ENCODE results near the gene PPRC1. TPM values are rescaled to one million over a fixed set of nuclear protein-coding genes. Genes with fewer than 3 reads are reported as not detected.

The PPRC1 gene
- total RNA-seq, 1 experiment from 2014 or later: 17.0 TPM

GRCh38 chr10:102146971-102147428 is 14.2 kb downstream of the PPRC1 start:
- no peak for DNase-seq (ENCODE audit: low read depth)

- DNase-seq (ENCODE audit: low read depth): no peak
These were observed 14.7 kb downstream of the PPRC1 start for GRCh38 chr10:102147561-102147960.

GRCh38 chr10:102148275-102148674 is 15.4 kb downstream of the PPRC1 start:
- DNase-seq (ENCODE audit: low read depth): no peak

DNA sequence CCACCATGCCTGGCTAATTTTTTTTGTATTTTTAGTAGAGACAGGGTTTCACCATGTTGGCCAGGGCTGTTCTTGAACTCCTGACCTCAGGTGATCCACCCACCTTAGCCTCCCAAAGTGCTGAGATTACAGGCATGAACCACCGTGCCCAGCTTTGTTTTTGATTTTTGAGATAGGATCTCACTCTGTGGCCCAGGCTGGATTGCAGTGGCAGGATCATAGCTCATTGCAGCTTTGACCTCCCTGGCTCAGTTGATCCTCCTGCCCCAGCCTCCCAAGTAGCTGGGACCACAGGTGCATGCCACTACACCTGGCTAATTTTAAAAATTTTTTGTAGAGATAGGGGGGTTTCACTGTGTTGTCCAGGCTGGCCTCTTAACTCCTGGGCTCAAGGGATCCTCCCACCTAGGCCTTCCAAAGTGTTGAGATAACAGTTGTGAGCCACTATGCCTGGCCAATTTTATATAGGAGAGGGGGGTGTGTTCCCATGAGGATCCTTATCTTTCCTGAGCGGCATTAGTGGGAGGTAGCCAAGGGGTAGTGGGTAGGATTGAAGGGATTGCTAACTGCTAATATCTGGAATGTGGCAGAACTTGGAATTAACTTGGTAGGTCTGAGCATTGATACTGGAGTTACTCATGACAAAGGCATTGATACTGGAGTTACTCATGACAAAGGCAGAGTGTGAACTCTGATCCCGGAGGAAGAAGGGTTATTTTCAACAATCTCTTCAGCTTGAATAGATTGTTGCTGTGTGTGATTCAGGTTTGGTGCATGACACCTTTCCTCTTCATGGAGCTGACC is 18.3 kb downstream of the PPRC1 start:
- DNase-seq (ENCODE audit: low read depth): peak; percentile 53

DNA sequence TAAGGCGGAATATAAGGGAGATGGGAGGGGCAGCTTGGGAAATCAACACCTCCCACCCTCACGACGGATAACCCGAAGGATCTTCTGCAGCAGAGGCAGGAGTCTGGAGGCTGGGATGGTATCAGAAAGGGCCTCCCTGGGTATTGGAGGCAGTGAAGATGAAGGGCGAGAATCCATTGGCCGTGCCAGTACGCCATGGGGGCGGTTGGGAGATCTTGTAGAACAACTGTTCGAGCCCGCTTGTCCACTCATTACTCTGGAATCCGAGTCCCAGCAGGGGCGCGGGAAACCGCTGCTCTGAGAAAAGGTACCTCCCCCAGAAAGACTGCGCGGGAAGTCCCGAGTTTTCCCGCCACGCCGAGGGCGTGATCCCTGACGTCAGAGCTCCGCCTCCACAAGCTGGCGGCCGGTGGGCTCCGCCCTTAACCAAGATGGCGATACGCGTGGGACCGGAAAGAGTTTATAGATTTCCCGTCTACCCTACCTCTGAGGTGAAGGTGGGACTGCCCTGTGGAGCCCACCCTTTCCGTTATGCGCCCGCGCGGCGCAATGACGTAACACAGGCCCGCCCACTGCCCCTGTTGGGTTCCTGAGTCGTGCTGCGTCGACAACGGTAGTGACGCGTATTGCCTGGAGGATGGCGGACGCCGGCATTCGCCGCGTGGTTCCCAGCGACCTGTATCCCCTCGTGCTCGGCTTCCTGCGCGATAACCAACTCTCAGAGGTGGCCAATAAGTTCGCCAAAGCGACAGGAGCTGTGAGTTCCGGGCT is 19.1 kb downstream of the PPRC1 start, which contains the start of gene NOLC1:
Gene NOLC1, plus strand, starts transcription at position 616 of the 771 bp plus-strand sequence. Its CDS starts 22 bp downstream, at position 638.
- DNase-seq (ENCODE audit: low read depth): peak; percentile 98

- peak; percentile 31 for DNase-seq (ENCODE audit: low read depth)
These were observed 19.7 kb downstream of the PPRC1 start for GRCh38 chr10:102152545-102152890.

- no peak for DNase-seq (ENCODE audit: low read depth)
These were observed 20.3 kb downstream of the PPRC1 start for GRCh38 chr10:102153093-102153620.

- DNase-seq (ENCODE audit: low read depth): no peak
These were observed 21.8 kb downstream of the PPRC1 start for GRCh38 chr10:102154466-102155116.

DNA sequence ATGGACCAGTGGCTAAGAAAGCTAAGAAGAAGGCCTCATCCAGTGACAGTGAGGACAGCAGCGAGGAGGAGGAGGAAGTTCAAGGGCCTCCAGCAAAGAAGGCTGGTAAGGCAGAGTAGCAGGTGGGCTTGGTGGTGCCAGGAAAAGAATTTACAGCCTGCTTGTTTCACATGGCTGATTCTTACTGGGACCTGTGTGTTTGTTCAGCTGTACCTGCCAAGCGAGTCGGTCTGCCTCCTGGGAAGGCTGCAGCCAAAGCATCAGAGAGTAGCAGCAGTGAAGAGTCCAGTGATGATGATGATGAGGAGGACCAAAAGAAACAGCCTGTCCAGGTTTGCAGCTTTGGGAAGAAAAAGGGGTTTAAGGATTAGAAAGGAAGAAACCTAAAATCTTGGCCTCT is 24.4 kb downstream of the PPRC1 start:
- DNase-seq (ENCODE audit: low read depth): no peak

DNA sequence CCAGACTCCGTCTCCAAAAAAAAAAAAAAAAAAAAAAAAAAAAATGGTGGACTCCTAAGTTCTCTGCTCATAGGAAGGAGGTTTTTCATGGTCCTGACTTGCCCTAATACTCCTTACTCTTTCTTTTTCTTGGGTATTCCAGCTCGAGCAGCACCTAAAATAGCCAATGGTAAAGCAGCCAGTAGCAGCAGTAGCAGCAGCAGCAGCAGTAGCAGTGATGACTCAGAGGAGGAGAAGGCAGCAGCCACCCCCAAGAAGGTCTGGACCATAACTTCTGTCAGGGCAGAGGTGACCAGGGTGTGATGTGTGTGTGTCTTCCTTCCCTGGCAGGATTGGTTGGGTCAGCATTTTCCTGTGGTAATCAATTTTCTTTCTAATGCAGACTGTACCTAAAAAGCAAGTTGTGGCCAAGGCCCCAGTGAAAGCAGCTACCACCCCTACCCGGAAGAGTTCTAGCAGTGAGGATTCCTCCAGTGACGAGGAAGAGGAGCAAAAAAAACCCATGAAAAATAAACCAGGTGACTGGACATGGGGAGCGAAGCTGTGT is 26.3 kb downstream of the PPRC1 start:
- no peak for DNase-seq (ENCODE audit: low read depth)

- no peak for DNase-seq (ENCODE audit: low read depth)
These were observed 27.0 kb downstream of the PPRC1 start for GRCh38 chr10:102159831-102160230.

DNA sequence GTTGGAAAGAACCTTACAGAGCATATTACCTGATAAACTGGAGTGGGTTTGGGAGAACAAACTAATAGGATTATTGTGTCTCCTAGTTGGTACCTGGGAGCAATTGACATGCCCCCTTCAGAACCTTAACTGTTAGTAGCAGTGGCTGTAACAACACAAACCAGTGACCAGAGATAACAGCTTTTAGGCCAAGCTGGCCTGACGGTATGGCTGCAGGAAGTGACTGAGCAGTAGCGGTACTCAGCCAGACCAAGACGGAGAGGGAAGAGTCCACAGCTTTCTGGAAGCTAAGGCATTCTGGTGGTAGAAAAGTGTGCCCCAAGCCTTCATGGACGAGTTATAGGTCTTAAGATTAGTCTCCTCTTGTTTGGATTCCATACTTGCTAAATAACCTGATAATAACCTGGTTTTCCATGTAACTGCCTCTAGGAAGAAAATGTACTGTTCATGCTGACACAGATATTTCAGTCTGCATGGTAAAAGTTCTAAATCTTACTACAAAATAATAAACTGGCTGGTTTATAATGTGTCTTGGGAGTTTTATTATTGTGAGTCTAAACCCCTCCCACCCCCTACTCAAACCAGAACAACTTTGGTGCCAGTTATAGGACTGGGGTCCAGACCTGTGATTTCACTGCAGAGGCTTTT is 30.6 kb downstream of the PPRC1 start:
- no peak for DNase-seq (ENCODE audit: low read depth)

GRCh38 chr10:102167861-102168260 is 35.0 kb downstream of the PPRC1 start:
- DNase-seq (ENCODE audit: low read depth): no peak

GRCh38 chr10:102170602-102171001 is 37.8 kb downstream of the PPRC1 start:
- no peak for DNase-seq (ENCODE audit: low read depth)

- no peak for DNase-seq (ENCODE audit: low read depth)
These were observed 39.4 kb downstream of the PPRC1 start for GRCh38 chr10:102172288-102172687.

- DNase-seq (ENCODE audit: low read depth): peak; percentile 13
These were observed 42.6 kb downstream of the PPRC1 start for GRCh38 chr10:102175415-102175814.

- DNase-seq (ENCODE audit: low read depth): no peak
These were observed 51.8 kb downstream of the PPRC1 start for GRCh38 chr10:102184606-102185005.

DNA sequence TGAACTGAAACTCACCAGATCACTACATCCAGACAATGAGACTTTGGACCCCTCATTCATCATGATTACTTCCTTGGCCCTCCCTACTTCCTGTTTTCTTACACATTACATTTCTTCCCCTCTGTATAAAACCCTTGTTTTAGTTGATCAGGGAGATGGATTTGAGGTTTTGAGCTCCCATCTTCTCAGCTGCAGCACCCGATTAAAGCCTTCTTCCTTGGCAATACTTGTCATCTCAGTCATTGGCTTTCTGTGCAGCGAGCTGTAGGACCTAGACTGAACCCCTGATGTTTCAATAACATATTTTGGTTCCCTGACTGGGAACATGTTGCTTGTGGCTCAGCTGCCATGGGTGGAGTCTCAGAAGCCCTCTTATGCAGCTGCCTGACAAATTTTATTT is 52.4 kb downstream of the PPRC1 start:
- no peak for DNase-seq (ENCODE audit: low read depth)

GRCh38 chr10:102185811-102186527 is 53.1 kb downstream of the PPRC1 start:
- DNase-seq (ENCODE audit: low read depth): no peak

DNA sequence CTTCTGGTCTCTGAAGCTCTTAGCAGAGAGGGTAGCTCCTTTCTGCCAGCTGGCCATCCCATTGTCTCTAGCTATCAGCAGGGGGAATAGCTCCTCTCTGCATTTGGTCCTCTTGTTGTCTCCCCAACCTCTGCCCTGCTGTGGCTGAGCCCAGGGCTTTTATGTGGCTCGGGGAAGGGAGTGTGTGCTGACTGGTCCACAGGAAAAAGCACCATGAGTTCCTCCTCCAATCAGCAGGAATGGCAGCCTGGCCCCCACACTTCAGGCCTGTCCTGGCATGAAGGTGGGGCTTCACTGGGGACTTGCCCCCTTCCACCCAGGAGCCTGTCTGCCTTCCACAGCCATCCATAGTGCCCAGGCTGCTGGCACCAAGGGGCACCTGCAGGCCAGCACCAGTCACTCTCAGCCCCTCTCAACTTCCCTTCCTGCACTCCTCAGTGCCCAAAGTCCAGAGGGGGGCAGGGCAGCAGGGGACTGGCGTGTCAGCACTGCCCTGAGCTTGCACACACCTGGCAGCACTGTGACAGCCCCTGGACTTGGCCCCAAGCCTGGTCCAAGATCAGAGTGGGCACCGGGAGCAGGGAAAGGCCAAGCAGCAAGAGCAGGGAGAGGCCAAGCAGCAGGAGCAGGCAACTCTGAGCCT is 55.6 kb downstream of the PPRC1 start:
- DNase-seq (ENCODE audit: low read depth): no peak
